Neuronal stem cell (in vitro differentiated cells): ENCODE data around the gene TBPL2.
"Not testable (repeated sequence)": the region's sequence is repeated elsewhere in the genome, so short reads cannot be mapped to it uniquely, and the experiment has no call there.

Experiments used
- DNase-seq: peaks from one replicate; pipeline ENCODE4 v3.0.0-alpha.2; 2013; ENCODE audit warnings: low spot score
- H2AFZ ChIP-seq: one replicate; pipeline ENCODE4 v1.6.1; 2013; ENCODE audit warnings: mild to moderate bottlenecking, low read length, inconsistent platforms
- H2AK5ac ChIP-seq: 2 replicates; pipeline ENCODE4 v1.6.1; 2013; ENCODE audit warnings: low read depth, mild to moderate bottlenecking, inconsistent platforms, low read length, moderate library complexity, mixed read lengths
- H2BK120ac ChIP-seq: 2 replicates; pipeline ENCODE4 v1.6.1; 2013; ENCODE audit warnings: low read depth, mild to moderate bottlenecking, inconsistent platforms, low read length, moderate library complexity, mixed read lengths
- H2BK12ac ChIP-seq: one replicate; pipeline ENCODE4 v1.6.1; 2013; ENCODE audit warnings: low read length, inconsistent platforms
- H2BK15ac ChIP-seq: 2 replicates; pipeline ENCODE4 v1.6.1; 2013; ENCODE audit warnings: mild to moderate bottlenecking, low read length, inconsistent platforms, mixed read lengths
- H2BK5ac ChIP-seq: one replicate; pipeline ENCODE4 v1.6.1; 2013; ENCODE audit warnings: inconsistent platforms, mild to moderate bottlenecking, low read length, moderate library complexity
- H3K14ac ChIP-seq: one replicate; pipeline ENCODE4 v1.6.1; 2013; ENCODE audit warnings: low read length, inconsistent platforms
- H3K18ac ChIP-seq: 2 replicates; pipeline ENCODE4 v1.6.1; 2013; ENCODE audit warnings: low read length, inconsistent platforms
- H3K23ac ChIP-seq: 2 replicates; pipeline ENCODE4 v1.6.1; 2013; ENCODE audit warnings: low read depth, mild to moderate bottlenecking, mixed read lengths, low read length, inconsistent platforms; ENCODE audit not compliant: poor library complexity
- H3K27ac ChIP-seq: replicated peaks from 3 replicates; pipeline ENCODE4 v1.5.1; 2013; ENCODE audit warnings: low read length, inconsistent platforms
- H3K27me3 ChIP-seq, 3 experiments: 2 replicates each; pipeline ENCODE4 v1.6.1; 2013; ENCODE audit warnings: low read length in 3 of 3, mild to moderate bottlenecking in 2 of 3, inconsistent platforms in 1 of 3, low read depth in 1 of 3, mixed read lengths in 1 of 3, moderate library complexity in 1 of 3; ENCODE audit not compliant: control insufficient read depth in 3 of 3, insufficient read depth in 3 of 3
- H3K36me3 ChIP-seq, 2 donors: replicated peaks in 1 of 2; 2 replicates each; pipeline ENCODE4 v1.6.1; 2013; ENCODE audit warnings: low read length in 2 of 2; ENCODE audit not compliant: control insufficient read depth in 2 of 2, insufficient read depth in 2 of 2
- H3K4ac ChIP-seq: 2 replicates; pipeline ENCODE4 v1.6.1; 2013; ENCODE audit warnings: inconsistent platforms, mild to moderate bottlenecking, low read length, moderate library complexity
- H3K4me1 ChIP-seq, 2 donors: 1 replicate in 1 of 2; 2 replicates in 1 of 2; pipeline ENCODE4 v1.6.1; 2013; ENCODE audit warnings: low read length in 2 of 2, low read depth in 1 of 2; ENCODE audit not compliant: control insufficient read depth in 2 of 2, insufficient read depth in 1 of 2
- H3K4me2 ChIP-seq: one replicate; pipeline ENCODE4 v1.6.1; 2013; ENCODE audit warnings: mild to moderate bottlenecking, low read length, inconsistent platforms; ENCODE audit not compliant: insufficient read depth, poor library complexity, severe bottlenecking
- H3K4me3 ChIP-seq, 2 donors: 2 replicates each; pipeline ENCODE4 v1.5.1; 2013; ENCODE audit warnings: low read length in 2 of 2, mild to moderate bottlenecking in 2 of 2, inconsistent platforms in 1 of 2, moderate library complexity in 1 of 2
- H3K79me1 ChIP-seq: one replicate; pipeline ENCODE4 v1.6.1; 2013; ENCODE audit warnings: low read depth, mild to moderate bottlenecking, inconsistent platforms, low read length, moderate library complexity
- H3K9ac ChIP-seq: one replicate; pipeline ENCODE4 v1.6.1; 2013; ENCODE audit warnings: mild to moderate bottlenecking, low read depth, low read length, inconsistent platforms; ENCODE audit not compliant: poor library complexity
- H3K9me3 ChIP-seq, 2 donors: replicated peaks in 1 of 2; 2 replicates each; pipeline versions ENCODE3 to v1.6.1; 2013; ENCODE audit warnings: low read length in 2 of 2, mild to moderate bottlenecking in 2 of 2, inconsistent platforms in 1 of 2, low read depth in 1 of 2, mixed read lengths in 1 of 2, moderate library complexity in 1 of 2; ENCODE audit not compliant: control insufficient read depth in 2 of 2, insufficient read depth in 1 of 2
- H4K8ac ChIP-seq: one replicate; pipeline ENCODE4 v1.6.1; 2013; ENCODE audit warnings: low read depth, mild to moderate bottlenecking, inconsistent platforms, low read length, moderate library complexity
- H4K91ac ChIP-seq: one replicate; pipeline ENCODE4 v1.6.1; 2013; ENCODE audit warnings: low read length, low read depth, mild to moderate bottlenecking, inconsistent platforms; ENCODE audit not compliant: poor library complexity
- WGBS, 2 donors: extraction: QIAGEN DNeasy Blood & Tissue Kit; methylation state at CpG; one replicate each; pipeline ENCODE4 v1.1.7; 2013; ENCODE audit warnings: missing lambda C conversion rate in 2 of 2, mixed read lengths in 1 of 2; ENCODE audit not compliant: insufficient read length in 2 of 2, insufficient replicate concordance in 1 of 2; ENCODE audit errors: extremely low coverage in 2 of 2; 5-methylcytosine and 5-hydroxymethylcytosine counted together

Gene TBPL2

GRCh38 chr14:55467307-55467706, 26.9 kb upstream of the TBPL2 start:
- no peaks in the 10 kb centered on the region for H3K27me3 ChIP-seq
- no CpG with 5 or more reads among the region's 7 CpGs for WGBS, 2 donors

GRCh38 chr14:55458800-55459515, 18.5 kb upstream of the TBPL2 start:
- Histone ChIP-seq H3K27ac (no peak overlapping the region), H3K4ac (no peak overlapping the region), H3K18ac (no peak overlapping the region), H3K9me3 (peaks cover 0 to 3% of the 10 kb centered on the region in 2 donors), H3K4me3 (no peak overlapping the region), H2BK5ac (no peak overlapping the region), H3K4me2 (no peak overlapping the region), H3K36me3 (no peaks in the 10 kb centered on the region), H3K14ac (no peak overlapping the region), H2AK5ac (no peak overlapping the region), H2BK12ac (no peak overlapping the region), H3K27me3 (no peaks in the 10 kb centered on the region), H2AFZ (no peak overlapping the region), H3K9ac (no peak overlapping the region), H3K79me1 (no peaks in the 10 kb centered on the region), H3K23ac (no peak overlapping the region), H3K4me1 (peaks cover 4 to 11% of the 10 kb centered on the region in 2 donors), H2BK15ac (no peak overlapping the region), H4K8ac (no peak overlapping the region), H2BK120ac (no peak overlapping the region), H4K91ac (no peak overlapping the region)
- WGBS, 2 donors = no CpG with 5 or more reads among the region's 9 CpGs
- no peak for DNase-seq

More at GRCh38 chr14:55467307-55467706, 26.9 kb upstream of the TBPL2 start:
- Histone ChIP-seq H2BK5ac (no peak overlapping the region), H3K23ac (no peak overlapping the region), H3K9ac (no peak overlapping the region), H2AK5ac (peak overlapping the region; percentile 77), H3K18ac (peak overlapping the region; percentile 36), H2BK120ac (no peak overlapping the region), H3K4me1 (no peaks in the 10 kb centered on the region), H2BK12ac (no peak overlapping the region), H3K79me1 (no peaks in the 10 kb centered on the region), H3K9me3 (peaks cover 4 to 7% of the 10 kb centered on the region in 2 donors), H4K8ac (no peak overlapping the region), H2BK15ac (no peak overlapping the region), H3K36me3 (no peaks in the 10 kb centered on the region), H3K27ac (no peak overlapping the region), H3K14ac (no peak overlapping the region), H4K91ac (no peak overlapping the region), H3K4me2 (no peak overlapping the region), H2AFZ (no peak overlapping the region), H3K4ac (no peak overlapping the region), H3K4me3 (no peak overlapping the region)
- DNase-seq = no peak

GRCh38 chr14:55457496-55457895, 17.1 kb upstream of the TBPL2 start:
- Histone ChIP-seq H4K91ac (no peak overlapping the region), H2BK120ac (no peak overlapping the region), H2AFZ (no peak overlapping the region), H3K4me1 (peaks cover 5 to 11% of the 10 kb centered on the region in 2 donors), H2BK15ac (no peak overlapping the region), H3K9ac (no peak overlapping the region), H3K4ac (no peak overlapping the region), H3K23ac (no peak overlapping the region), H3K4me2 (no peak overlapping the region), H2AK5ac (no peak overlapping the region), H3K79me1 (no peaks in the 10 kb centered on the region), H2BK5ac (no peak overlapping the region), H3K4me3 (peak overlapping the region in 1 of 2 donors; percentile 44), H4K8ac (no peak overlapping the region), H3K9me3 (peaks cover 0 to 3% of the 10 kb centered on the region in 2 donors), H3K36me3 (no peaks in the 10 kb centered on the region), H2BK12ac (no peak overlapping the region), H3K27me3 (no peaks in the 10 kb centered on the region), H3K14ac (no peak overlapping the region), H3K27ac (no peak overlapping the region), H3K18ac (no peak overlapping the region)
- no CpG with 5 or more reads among the region's 6 CpGs for WGBS, 2 donors
- no peak for DNase-seq

- not testable (repeated sequence) for H3K4me3 ChIP-seq, H2BK5ac ChIP-seq, H4K91ac ChIP-seq, H3K4ac ChIP-seq, H3K9ac ChIP-seq, H4K8ac ChIP-seq, H3K9me3 ChIP-seq, H3K79me1 ChIP-seq, H3K27ac ChIP-seq, H2BK15ac ChIP-seq, H2AK5ac ChIP-seq, H3K23ac ChIP-seq, H3K4me2 ChIP-seq, H2BK12ac ChIP-seq, H3K14ac ChIP-seq, H3K36me3 ChIP-seq, H3K27me3 ChIP-seq, H2BK120ac ChIP-seq, DNase-seq, H2AFZ ChIP-seq, H3K18ac ChIP-seq
- WGBS, 2 donors = no CpG with 5 or more reads among the region's 34 CpGs
- peaks cover 5 to 11% of the 10 kb centered on the region in 2 donors for H3K4me1 ChIP-seq
Observed at GRCh38 chr14:55456411-55456810, 16.0 kb upstream of the TBPL2 start.
